Measurements from ENCODE around the gene ELP4.

Gene ELP4

GRCh38 chr11:31783252-31783651 is 273.7 kb downstream of the ELP4 start:
- DNase-seq, result no peak

- DNase-seq, result no peak
Observed at GRCh38 chr11:31784611-31785010, 275.0 kb downstream of the ELP4 start.

- DNase-seq, result no peak
Observed at GRCh38 chr11:31786996-31787685, 277.6 kb downstream of the ELP4 start.

- no peak for DNase-seq
Observed at GRCh38 chr11:31788085-31788484, 278.5 kb downstream of the ELP4 start.

- no peak for DNase-seq
Observed at GRCh38 chr11:31790649-31791048, 281.1 kb downstream of the ELP4 start.

- no peak for DNase-seq
Observed at GRCh38 chr11:31792036-31792435, 282.5 kb downstream of the ELP4 start.

GRCh38 chr11:31792456-31792855 is 282.9 kb downstream of the ELP4 start:
- DNase-seq, result no peak

GRCh38 chr11:31793264-31793663 is 283.7 kb downstream of the ELP4 start:
- DNase-seq, result no peak

- DNase-seq, result no peak
Observed at GRCh38 chr11:31794548-31794947, 285.0 kb downstream of the ELP4 start.

GRCh38 chr11:31795706-31796498 is 286.3 kb downstream of the ELP4 start:
- no peak for DNase-seq

- DNase-seq, result no peak
Observed at GRCh38 chr11:31796499-31797189, 287.1 kb downstream of the ELP4 start.

GRCh38 chr11:31797190-31798056 is 287.9 kb downstream of the ELP4 start:
- DNase-seq, result no peak

GRCh38 chr11:31798057-31798553 is 288.5 kb downstream of the ELP4 start:
- no peak for DNase-seq

- DNase-seq, result no peak
Observed at GRCh38 chr11:31798554-31799434, 289.2 kb downstream of the ELP4 start.

- no peak for DNase-seq
Observed at GRCh38 chr11:31799435-31800397, 290.1 kb downstream of the ELP4 start.

GRCh38 chr11:31800398-31801265 is 291.1 kb downstream of the ELP4 start:
- DNase-seq, result no peak

- DNase-seq, result no peak
Observed at GRCh38 chr11:31801298-31801702, 291.7 kb downstream of the ELP4 start.

GRCh38 chr11:31802000-31802551 is 292.5 kb downstream of the ELP4 start:
- no peak for DNase-seq

GRCh38 chr11:31802609-31802989 is 293.0 kb downstream of the ELP4 start:
- DNase-seq, result no peak

Measured in fibroblast of upper back skin (primary cell).